Non-pigmented ciliary epithelial cell (primary cell): ENCODE measurements around the gene NT5C2.
"Not testable (repeated sequence)": the region's sequence is repeated elsewhere in the genome, so short reads cannot be mapped to it uniquely, and the experiment has no call there.

ENCODE experiments used
- DNase-seq: peaks from one replicate; pipeline ENCODE4 v3.0.0-alpha.2; 2010; ENCODE audit warnings: low read depth

NT5C2 gene

DNA sequence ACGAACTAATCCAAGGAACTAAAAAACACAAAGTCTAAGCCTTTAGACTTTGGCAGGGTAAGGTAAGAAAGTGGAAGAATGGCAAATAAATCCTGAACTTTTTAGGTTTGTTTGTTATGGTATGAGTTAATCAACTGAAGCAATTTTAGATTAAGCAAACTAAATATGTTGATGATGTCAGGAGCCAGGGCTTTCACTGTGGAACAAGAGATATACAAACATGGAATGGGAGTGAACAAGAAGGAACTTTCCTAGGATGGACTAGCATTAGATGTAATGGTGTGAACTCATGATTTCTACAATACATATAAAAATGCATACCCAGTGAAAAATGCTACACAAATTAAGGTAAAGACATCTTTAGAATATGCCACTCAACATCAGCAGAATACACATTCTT, 35.8 kb downstream of the NT5C2 start:
- no peak for DNase-seq

GRCh38 chr10:103155471-103156085, 37.5 kb downstream of the NT5C2 start:
- no peak for DNase-seq

- no peak for DNase-seq
Measured at GRCh38 chr10:103154521-103155299, 38.4 kb downstream of the NT5C2 start.

DNA sequence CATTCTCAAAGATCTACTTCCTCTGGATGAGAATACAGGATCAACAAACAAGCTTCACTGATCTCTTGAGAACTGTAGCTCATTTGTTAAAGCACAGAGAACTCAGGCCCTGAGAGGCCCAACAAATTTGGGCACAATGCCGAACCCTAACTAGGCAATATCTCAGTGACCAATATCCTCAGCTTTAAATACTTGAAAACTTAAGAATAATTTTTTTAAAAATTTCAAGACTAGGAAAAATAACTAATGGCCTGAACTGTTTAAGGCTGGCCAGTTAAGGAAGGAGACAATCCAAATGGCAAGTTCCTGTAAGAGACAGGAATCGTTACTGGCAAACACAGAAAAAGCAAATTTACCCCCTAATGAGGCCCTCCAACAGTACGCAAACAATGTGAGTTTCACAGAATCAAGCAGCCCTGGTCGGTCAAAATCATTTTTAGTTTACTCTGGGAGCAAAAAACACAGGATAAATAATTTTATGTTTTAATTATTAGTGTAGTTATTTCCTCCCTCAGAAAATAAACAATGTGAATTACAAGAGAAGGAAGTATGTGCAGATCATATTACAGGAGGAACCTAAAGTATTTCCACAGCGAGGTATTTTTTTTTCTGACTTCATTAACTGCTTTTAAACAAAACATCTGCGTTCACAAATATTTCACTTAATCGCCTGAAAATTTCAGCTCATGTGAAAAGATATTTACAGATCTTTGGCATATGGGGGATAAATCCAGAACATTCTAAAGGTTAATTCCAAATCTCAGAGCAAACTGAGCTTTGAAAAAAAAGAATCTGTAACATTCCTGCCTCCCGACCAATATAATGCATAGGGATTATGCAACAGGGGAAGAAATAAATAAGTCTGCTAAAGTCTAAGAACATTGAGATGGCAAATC, 39.5 kb downstream of the NT5C2 start:
- DNase-seq = no peak

DNA sequence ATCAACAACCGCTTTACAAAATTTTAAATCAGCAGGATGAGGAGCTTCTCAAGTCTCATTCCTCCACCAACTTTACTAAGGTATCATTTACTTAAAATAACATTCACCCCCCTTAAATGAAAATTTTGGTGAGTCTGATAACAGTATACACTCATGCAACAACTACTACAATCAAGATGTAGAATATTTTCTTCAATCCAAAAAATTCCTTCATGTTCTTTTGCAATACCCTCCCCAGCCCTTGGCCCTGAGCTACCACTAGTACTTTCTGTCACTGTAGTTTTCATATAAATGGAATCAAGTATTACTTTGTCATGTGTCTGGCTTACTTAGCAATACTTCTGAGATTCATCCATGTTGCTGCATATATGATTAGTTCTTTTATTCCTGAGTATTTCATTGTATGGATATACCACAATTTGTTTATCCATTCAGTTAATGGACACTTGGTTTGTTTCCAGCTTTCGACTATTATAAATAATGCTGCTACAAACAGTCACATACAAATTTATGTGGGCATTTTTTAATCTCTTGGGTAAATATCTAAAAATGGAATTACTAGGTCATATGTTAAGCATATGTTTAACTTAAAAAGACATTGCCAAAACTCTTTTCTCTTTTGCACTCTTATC, 43.0 kb downstream of the NT5C2 start:
- DNase-seq = no peak

DNA sequence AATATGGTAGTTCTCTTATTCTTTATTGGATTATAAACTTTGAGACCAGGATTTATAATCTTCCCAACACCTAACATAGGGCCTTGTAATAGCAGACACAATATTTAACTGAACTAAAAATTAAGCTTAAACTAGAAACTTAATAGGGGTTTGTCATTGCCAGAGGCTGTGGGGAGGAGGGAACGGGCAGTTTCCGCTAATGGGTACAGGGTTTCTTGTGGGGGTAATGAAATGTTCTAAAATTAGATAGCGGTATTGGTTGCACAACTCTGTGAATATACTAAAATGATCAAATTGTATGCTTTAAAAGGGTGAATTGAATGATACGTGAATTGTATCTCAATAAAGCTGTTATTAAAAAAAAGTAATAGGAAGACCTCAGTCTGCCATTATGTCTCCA, 45.4 kb downstream of the NT5C2 start:
- no peak for DNase-seq

GRCh38 chr10:103145860-103146466, 47.1 kb downstream of the NT5C2 start:
- DNase-seq = peak; percentile 72

DNA sequence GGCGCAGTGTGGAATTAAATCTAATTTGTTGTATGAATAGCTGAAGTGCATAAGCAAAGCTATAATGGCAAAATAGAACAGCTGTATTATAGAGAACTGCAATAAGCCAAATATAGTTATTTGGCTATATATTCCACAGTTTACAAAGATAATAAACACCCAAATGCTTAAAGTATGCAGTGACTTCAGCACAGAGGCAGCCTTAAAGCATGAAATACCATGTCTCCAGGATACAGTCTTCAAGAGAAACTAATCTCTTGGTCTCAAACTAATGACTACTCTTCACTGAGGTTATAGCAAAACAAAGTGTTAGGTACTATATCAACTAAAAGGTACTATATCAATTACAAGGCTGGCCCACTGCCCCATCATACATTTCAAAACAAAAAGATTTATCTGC, 48.0 kb downstream of the NT5C2 start:
- peak; percentile 67 for DNase-seq

DNA sequence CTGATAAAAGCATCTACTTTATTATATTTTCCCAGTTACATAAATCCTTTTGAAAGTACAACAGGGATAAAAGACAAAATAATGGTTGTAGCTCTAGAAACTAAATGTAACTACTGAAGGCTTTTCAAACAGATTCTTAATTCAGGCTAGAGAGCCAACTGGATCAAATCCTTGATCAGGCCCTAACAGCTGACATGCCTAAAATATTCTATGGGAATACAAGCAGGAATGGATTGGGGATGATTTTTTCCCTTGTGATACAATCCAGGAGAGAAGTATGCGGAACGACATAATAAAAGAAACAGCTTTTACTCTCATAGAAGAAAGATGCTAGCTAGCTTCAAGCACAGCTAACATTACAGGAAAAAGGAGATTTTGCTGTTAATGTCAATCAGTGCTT, 49.0 kb downstream of the NT5C2 start:
- DNase-seq = no peak

- not testable (repeated sequence) for DNase-seq
Measured at GRCh38 chr10:103143641-103144040, 49.4 kb downstream of the NT5C2 start.

- DNase-seq = no peak
Measured at GRCh38 chr10:103141950-103142349, 51.1 kb downstream of the NT5C2 start.

- DNase-seq = no peak
Measured at GRCh38 chr10:103140469-103140868, 52.6 kb downstream of the NT5C2 start.

DNA sequence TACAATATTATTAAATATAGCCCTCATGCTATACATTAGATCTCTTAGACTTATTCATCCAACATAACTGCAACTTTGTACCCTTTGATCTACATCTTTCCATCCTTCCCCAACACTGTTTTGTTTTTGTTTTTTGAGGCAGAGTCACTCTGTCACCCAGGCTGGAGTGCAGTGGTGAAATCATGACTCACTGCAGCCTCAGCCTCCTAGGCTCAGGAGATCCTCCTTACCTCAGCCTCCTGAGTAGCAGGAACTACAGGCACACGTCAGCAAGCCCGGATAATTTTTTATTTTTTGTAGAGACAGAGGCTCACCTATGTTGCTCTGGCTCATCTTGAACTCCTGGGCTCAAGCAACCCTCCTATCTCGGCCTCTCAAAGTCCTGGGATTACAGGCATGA, 53.3 kb downstream of the NT5C2 start:
- DNase-seq = no peak

GRCh38 chr10:103135168-103135567, 57.9 kb downstream of the NT5C2 start:
- not testable (repeated sequence) for DNase-seq

GRCh38 chr10:103130910-103131309, 62.2 kb downstream of the NT5C2 start:
- DNase-seq = no peak

GRCh38 chr10:103130180-103130579, 62.9 kb downstream of the NT5C2 start:
- DNase-seq = not testable (repeated sequence)

DNA sequence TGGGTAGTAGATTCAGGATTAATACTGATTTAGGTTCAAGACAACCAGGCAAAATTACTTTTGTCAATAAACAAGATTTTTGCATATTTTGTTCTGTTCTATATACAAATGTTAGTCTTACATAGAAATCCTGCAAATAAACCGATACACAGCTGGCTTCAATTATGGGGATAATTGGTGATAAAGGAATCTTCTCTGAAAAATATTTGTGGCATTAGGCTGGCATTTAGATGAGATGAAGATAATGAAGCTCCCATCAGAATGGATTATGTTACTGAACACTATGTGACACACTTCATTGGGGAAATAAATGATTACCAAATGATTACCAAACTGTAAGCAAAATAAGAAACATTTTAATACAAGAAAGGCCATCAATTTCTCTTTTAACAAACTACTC, 65.8 kb downstream of the NT5C2 start:
- DNase-seq = no peak

DNA sequence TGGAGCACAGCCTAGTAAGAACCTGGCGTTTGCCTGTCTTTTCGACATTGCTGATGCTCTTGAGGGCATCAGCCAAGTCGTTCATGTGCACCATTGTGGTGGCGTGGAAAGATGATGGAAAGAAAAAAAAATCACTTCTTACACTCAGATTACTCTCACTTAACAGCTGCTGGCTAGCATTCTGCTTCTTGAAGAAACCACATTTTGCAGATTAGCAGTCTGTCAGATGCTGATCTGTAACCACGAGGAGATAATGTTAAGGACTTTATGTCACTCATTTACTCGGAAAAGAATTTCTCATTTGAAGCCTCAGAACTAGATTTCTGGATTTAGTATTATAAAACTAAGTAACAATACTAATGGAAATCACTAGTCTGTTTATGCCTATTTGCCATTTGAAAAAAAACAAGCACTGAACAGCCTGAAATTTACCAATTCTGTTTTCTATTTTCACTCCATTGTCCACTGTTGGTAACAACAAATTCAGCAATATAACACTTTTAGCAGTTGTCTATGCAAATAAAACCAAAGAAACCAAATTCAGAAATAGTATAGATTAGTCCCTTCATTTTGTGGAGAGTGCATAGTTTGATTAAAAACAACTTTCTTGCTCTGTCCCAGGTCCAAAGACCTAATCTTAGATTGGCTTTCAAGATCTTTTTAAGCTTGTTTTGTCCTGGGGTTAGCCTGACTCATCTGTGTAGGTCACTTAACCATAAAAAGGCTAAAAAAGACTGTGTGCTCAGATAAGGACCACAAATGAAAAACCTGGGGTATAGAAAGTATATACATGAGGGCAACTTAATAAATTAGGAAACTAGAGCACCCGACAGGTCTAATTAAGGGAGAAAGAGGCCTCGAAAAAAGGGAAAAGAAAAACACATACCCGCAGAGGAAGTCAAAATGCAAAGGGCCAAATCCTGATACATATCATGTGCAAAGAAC, 67.5 kb downstream of the NT5C2 start:
- no peak for DNase-seq

- DNase-seq = no peak
Measured at GRCh38 chr10:103124420-103125096, 68.5 kb downstream of the NT5C2 start.
